Osteocyte (in vitro differentiated cells): ENCODE data around the gene DUSP14. TPM values are rescaled to one million over a fixed set of nuclear protein-coding genes. Genes with fewer than 3 reads are reported as not detected.
"Not testable (repeated sequence)": the region's sequence is repeated elsewhere in the genome, so short reads cannot be mapped to it uniquely, and the experiment has no call there.

Source experiments
- DNase-seq: peaks from one replicate; pipeline ENCODE4 v3.0.0; 2021; ENCODE audit warnings: mixed read lengths; ENCODE audit not compliant: unreplicated experiment; ENCODE audit errors: extremely low spot score
- H3K27ac Mint-ChIP-seq: one replicate; pipeline ENCODE4 v1.8.0; 2021; ENCODE audit warnings: mild to moderate bottlenecking, mixed read lengths; ENCODE audit not compliant: unreplicated experiment
- H3K27me3 Mint-ChIP-seq: one replicate; pipeline ENCODE4 v1.8.0; 2021; ENCODE audit warnings: mixed read lengths; ENCODE audit not compliant: unreplicated experiment
- H3K36me3 Mint-ChIP-seq: one replicate; pipeline ENCODE4 v1.8.0; 2021; ENCODE audit warnings: mixed read lengths; ENCODE audit not compliant: unreplicated experiment
- H3K4me1 Mint-ChIP-seq: one replicate; pipeline ENCODE4 v1.8.0; 2021; ENCODE audit warnings: mixed read lengths; ENCODE audit not compliant: unreplicated experiment
- H3K4me3 Mint-ChIP-seq: one replicate; pipeline ENCODE4 v1.8.0; 2021; ENCODE audit warnings: mild to moderate bottlenecking, moderate library complexity, mixed read lengths; ENCODE audit not compliant: unreplicated experiment
- H3K9me3 Mint-ChIP-seq: one replicate; pipeline ENCODE4 v1.8.0; 2021; ENCODE audit warnings: mixed read lengths; ENCODE audit not compliant: unreplicated experiment
- CTCF ChIP-seq: fragments of 200-600 bp; sonication (generic); IDR thresholded peaks from 2 replicates; pipeline ENCODE4 v1.5.0; 2021; ENCODE audit warnings: antibody characterized with exemption, mild to moderate bottlenecking, moderate library complexity
- long read RNA-seq: library from polyadenylated mRNA; unstranded; transcript quantifications from one replicate; pipeline ENCODE4 v2.0.0, GENCODE V29; 2021
- total RNA-seq: library from RNA; stranded (reverse); gene quantifications from 2 replicates; pipeline ENCODE4 v1.2.1, GENCODE V29; 2021

Gene DUSP14
- total RNA-seq = 34.4 and 35.7 TPM in 2 replicates
- long read RNA-seq, transcript DUSP14-206 (3 exons, 1,537 nt) = major isoform, 234 of 256 reads
- long read RNA-seq, transcript DUSP14-204 (3 exons, 1,559 nt) = minor isoform, 9 of 256 reads
- long read RNA-seq, partial matches to known transcripts = 9 of 256 reads
- long read RNA-seq, other reads (novel, unspliced or antisense) = 2 of 256 reads

- no peaks in the 10 kb centered on the region for H3K36me3 Mint-ChIP-seq
- no peaks in the 10 kb centered on the region for H3K9me3 Mint-ChIP-seq
- H3K4me1 Mint-ChIP-seq = peaks cover 60% of the 10 kb centered on the region
- peak; percentile 94 for DNase-seq
- no peak for TF ChIP-seq CTCF
- peak within 1 kb of the TSS; percentile 93 for H3K27ac Mint-ChIP-seq
- no peaks in the 10 kb centered on the region for H3K27me3 Mint-ChIP-seq
- H3K4me3 Mint-ChIP-seq = peak within 1 kb of the TSS; percentile 89
Measured at GRCh38 chr17:37489197-37490001, at the start of gene DUSP14. DUSP14 (plus strand) TSS chr17:37489891; CDS start chr17:37512273, 22,382 bp downstream.

GRCh38 chr17:37440424-37440823, 49.3 kb upstream of the DUSP14 start:
- no peaks in the 10 kb centered on the region for H3K4me1 Mint-ChIP-seq
- TF ChIP-seq CTCF = no peak
- no peaks in the 10 kb centered on the region for H3K27me3 Mint-ChIP-seq
- no peak overlapping the region for H3K4me3 Mint-ChIP-seq
- no peak overlapping the region for H3K27ac Mint-ChIP-seq
- peaks cover 43% of the 10 kb centered on the region for H3K36me3 Mint-ChIP-seq
- H3K9me3 Mint-ChIP-seq = no peaks in the 10 kb centered on the region
- DNase-seq = no peak

- H3K4me1 Mint-ChIP-seq, H3K27me3 Mint-ChIP-seq, DNase-seq, H3K9me3 Mint-ChIP-seq, H3K27ac Mint-ChIP-seq, H3K4me3 Mint-ChIP-seq: not testable (repeated sequence)
- H3K36me3 Mint-ChIP-seq = peaks cover 43% of the 10 kb centered on the region
Measured at GRCh38 chr17:37441369-37442014, 48.2 kb upstream of the DUSP14 start.

GRCh38 chr17:37446027-37446426, 43.7 kb upstream of the DUSP14 start:
- Mint-ChIP-seq H3K4me1 (peaks cover 3% of the 10 kb centered on the region), H3K9me3 (no peaks in the 10 kb centered on the region), H3K27ac (no peak overlapping the region), H3K36me3 (peaks cover 29% of the 10 kb centered on the region), H3K27me3 (no peaks in the 10 kb centered on the region), H3K4me3 (no peak overlapping the region)
- no peak for DNase-seq
- TF ChIP-seq CTCF = no peak

- no peak for DNase-seq
- H3K27me3 Mint-ChIP-seq = no peaks in the 10 kb centered on the region
- H3K4me1 Mint-ChIP-seq = peaks cover 5% of the 10 kb centered on the region
- no peak for TF ChIP-seq CTCF
- no peaks in the 10 kb centered on the region for H3K9me3 Mint-ChIP-seq
- peaks cover 26% of the 10 kb centered on the region for H3K36me3 Mint-ChIP-seq
- no peak overlapping the region for H3K4me3 Mint-ChIP-seq
- peak overlapping the region; percentile 38 for H3K27ac Mint-ChIP-seq
Measured at GRCh38 chr17:37447641-37448040, 42.0 kb upstream of the DUSP14 start.
